LNCAP (cell line): ENCODE data around the gene SRRM2.

ENCODE experiments used
- TF ChIP-seq, protein P1 (sequence below): fragments of 450-650 bp; IDR thresholded peaks from 2 replicates; pipeline ENCODE4 v1.5.1; 2017; ENCODE audit warnings: mild to moderate bottlenecking

Gene SRRM2

DNA sequence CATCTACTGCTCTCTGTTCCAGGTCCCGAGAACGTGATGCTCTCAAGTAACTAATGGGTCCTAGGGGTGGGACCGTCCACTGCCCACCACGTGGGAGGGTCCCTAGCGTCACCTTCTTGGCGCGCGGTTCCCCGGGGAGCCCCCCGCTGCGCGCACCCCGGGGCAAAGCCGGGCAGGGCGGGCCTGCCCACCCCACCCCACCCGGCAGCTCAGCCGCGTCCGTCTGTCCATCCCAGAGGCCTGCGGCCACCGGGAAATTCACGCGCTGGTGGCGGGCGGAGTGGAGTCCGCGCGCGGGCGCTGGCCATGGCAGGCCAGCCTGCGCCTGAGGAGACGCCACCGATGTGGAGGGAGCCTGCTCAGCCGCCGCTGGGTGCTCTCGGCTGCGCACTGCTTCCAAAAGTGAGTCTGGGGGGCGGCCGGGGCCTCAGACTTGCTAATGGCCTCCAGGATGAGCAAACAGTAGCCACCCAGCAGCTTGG lies 46.3 kb downstream of the SRRM2 start:
- TF ChIP-seq, protein P1, sequence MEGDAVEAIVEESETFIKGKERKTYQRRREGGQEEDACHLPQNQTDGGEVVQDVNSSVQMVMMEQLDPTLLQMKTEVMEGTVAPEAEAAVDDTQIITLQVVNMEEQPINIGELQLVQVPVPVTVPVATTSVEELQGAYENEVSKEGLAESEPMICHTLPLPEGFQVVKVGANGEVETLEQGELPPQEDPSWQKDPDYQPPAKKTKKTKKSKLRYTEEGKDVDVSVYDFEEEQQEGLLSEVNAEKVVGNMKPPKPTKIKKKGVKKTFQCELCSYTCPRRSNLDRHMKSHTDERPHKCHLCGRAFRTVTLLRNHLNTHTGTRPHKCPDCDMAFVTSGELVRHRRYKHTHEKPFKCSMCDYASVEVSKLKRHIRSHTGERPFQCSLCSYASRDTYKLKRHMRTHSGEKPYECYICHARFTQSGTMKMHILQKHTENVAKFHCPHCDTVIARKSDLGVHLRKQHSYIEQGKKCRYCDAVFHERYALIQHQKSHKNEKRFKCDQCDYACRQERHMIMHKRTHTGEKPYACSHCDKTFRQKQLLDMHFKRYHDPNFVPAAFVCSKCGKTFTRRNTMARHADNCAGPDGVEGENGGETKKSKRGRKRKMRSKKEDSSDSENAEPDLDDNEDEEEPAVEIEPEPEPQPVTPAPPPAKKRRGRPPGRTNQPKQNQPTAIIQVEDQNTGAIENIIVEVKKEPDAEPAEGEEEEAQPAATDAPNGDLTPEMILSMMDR, result no peak

DNA sequence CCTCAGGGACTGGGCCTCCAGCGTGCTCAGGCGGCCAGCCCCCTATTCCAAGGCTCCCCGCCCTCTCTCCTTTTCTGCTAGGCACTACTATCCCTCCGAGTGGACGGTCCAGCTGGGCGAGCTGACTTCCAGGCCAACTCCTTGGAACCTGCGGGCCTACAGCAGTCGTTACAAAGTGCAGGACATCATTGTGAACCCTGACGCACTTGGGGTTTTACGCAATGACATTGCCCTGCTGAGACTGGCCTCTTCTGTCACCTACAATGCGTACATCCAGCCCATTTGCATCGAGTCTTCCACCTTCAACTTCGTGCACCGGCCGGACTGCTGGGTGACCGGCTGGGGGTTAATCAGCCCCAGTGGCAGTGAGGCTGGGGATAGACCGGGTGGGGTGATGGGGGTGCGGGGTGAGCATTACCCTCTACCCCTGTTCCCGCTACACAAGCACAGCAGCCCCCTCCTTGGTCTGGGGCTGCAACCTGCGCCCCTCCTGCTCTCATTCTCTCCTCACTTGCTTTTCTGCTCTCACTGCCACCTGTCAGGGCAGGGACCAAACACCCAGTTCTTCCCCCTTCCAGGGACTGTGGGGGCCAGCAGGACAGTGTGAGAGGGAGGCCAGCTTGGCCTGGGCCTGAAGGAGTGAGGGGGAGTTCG lies 46.9 kb downstream of the SRRM2 start:
- TF ChIP-seq, protein P1, result no peak

DNA sequence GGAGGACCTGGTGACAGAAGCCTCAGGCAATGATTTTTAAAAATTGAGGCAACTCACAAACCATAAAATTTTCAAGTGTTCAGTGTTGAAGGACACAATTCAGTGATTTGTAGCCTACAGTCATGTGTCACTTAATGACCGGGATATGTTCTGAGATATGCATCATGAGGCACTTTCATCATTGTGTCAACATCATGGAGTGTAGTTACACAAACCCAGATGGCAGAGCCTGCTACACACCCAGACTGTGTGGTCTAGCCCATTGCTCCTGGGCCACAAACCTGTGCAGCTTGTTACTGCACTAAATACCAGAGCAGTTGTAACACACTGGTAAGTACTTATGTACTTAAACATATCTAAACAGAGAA lies 47.4 kb downstream of the SRRM2 start:
- TF ChIP-seq, protein P1, result no peak

DNA sequence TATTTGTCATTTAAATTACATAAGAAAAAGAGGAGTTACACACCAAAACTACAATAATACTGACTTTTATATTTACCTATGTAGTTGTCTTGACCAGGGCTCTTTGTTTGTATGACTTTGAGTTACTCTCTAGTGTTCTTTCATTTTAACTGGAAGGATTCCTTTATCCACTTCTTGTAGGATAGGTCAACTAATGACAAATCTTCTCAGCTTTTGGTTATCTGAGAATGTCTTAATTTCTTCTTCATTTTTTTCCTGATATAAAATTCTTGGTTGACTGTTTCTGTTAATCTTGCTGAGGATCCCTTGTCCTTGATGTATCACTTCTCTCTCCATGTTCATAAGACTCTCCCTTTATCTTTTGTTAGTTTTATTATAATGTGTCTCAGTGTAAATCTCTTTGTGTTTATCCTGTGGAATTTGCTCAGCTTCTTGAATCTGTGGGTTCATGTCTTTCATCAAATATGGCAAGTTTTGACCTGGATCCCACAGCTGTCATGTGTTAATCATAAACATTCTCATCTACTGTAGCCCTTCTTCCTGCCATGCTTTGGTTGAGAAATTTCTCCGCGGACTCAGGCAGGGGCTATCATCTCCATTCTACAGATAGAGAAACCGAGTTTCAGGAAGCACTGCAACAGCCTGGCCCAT lies 51.2 kb downstream of the SRRM2 start:
- TF ChIP-seq, protein P1, result no peak

DNA sequence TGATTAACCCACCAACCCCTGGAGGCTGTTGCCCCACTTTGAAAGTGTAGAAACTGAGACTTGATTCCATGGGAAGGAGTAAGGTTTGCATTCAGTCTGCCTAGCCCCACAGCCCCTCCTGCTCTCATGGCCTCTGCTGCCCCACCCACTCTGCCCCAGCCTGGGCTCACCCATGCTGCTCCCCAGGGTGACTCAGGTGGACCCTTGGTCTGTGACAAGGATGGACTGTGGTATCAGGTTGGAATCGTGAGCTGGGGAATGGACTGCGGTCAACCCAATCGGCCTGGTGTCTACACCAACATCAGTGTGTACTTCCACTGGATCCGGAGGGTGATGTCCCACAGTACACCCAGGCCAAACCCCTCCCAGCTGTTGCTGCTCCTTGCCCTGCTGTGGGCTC lies 52.3 kb downstream of the SRRM2 start:
- TF ChIP-seq, protein P1, result no peak

DNA sequence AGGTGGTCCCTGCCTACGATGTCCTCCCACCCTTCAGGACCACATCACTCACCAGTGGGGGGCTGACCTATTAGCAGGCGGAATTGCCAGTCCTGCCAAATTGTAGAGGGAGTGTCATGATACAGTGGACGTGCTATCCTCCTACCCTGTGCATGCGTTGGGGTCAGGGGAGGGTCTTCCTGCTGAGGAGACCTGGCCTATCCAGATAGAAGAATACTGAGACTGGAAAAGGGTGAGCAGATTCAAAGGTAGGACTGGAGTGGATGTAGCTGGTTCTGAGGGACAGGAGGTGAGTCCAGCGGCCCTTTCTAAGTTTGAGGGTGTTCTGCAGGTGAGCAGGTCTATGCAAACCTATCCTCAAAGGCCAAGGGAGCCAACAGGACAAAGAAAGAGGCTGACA lies 53.8 kb downstream of the SRRM2 start:
- TF ChIP-seq, protein P1, result no peak

DNA sequence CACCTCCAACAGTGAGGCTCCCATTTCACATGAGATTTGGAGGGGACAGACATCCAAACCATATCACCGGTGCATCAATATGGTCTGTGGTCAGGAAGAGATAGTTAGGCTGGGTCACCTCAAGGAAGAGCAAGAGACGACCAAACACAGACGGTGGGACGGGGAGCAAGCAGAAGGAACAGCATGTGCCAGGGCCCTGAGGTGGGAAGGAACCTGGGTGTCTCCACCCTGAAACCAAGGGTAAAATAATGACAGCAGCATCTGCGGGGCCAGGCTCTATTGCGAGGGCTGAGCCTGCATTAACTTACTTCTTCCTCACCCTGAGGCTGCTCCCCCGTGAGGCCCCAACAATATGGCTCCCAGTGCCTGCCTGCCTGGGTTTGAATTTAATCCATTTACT lies 55.7 kb downstream of the SRRM2 start:
- TF ChIP-seq, protein P1, result no peak
